HG03025 (cell line): ENCODE results near the gene DDAH2.
A peak's percentile ranks its signal among the peaks of the same experiment; 100 is the strongest.

Experiments used
- ATAC-seq: cut with Tn5 transposase; IDR thresholded peaks from one replicate; pipeline ENCODE4 v1.9.1; 2021; ENCODE audit warnings: mild to moderate bottlenecking, moderate library complexity; ENCODE audit not compliant: unreplicated experiment, low FRiP score

DDAH2 gene

DNA sequence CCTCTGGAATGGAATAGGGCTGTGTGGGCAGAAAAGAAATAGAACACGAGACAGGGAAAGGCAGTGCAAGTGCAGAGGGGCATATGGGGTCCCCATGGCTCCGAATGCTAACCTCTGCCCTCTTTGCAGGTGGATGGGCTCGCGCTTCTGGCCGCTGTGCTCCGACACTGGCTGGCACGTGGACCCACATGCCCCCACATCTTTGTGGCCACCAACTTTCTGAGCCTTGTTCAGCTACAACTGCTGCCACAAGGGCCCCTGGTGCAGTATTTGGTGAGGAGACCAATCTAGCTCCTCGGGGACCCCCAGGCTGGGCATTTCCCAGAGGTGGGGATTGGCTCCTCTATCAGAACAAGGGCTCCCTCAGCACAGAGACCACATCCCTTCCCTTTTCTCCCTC, 32.2 kb upstream of the DDAH2 start:
- no peak for ATAC-seq

- no peak for ATAC-seq
Measured at GRCh38 chr6:31760790-31761189, 31.7 kb upstream of the DDAH2 start.

DNA sequence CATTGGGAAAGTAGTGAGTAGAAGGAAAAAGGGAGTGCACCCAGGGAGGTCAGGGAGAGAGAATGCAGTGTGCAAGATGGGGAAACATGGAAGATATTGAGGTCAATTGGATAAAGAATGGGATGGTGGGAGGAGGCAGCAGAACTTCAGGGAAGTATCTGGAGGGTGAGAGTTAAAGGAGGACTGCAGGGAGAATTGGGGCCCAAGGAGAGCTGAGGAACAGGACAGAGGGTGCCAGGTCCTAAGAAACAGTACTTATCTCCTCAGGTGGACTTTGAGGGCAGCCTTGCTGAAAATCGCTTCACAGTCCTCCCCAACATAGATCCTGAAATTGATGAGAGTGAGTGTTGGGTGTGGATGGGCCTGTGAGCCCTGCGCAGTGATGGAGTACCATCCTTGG, 29.2 kb upstream of the DDAH2 start:
- ATAC-seq, result no peak

DNA sequence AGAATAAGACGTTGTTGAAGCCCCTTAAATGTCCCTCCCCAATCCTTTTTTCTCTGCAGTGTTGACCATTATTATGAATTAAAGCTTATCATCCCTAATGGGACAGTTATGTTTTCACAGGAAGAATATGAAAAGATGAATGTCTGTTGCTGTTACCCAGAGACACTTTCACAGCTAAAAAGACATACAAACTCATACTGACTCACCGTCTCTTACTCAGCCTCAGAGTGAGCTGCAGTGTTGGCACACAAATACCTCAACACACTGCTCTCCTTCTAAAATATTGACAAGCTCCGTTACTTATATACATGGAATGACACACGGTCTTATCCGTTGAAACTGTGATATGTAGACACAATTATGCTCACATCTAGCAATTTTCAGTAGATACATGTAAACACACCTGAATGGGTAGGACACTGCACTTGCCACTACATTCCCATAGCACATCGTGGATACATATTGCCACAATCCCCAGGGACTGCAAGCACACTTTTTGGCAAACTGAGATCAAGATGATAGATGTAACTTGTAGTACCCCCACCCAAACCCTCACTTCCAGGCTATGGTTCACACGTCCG, 23.7 kb upstream of the DDAH2 start:
- ATAC-seq, result no peak

- ATAC-seq, result no peak
Measured at GRCh38 chr6:31750411-31751022, 21.4 kb upstream of the DDAH2 start.

DNA sequence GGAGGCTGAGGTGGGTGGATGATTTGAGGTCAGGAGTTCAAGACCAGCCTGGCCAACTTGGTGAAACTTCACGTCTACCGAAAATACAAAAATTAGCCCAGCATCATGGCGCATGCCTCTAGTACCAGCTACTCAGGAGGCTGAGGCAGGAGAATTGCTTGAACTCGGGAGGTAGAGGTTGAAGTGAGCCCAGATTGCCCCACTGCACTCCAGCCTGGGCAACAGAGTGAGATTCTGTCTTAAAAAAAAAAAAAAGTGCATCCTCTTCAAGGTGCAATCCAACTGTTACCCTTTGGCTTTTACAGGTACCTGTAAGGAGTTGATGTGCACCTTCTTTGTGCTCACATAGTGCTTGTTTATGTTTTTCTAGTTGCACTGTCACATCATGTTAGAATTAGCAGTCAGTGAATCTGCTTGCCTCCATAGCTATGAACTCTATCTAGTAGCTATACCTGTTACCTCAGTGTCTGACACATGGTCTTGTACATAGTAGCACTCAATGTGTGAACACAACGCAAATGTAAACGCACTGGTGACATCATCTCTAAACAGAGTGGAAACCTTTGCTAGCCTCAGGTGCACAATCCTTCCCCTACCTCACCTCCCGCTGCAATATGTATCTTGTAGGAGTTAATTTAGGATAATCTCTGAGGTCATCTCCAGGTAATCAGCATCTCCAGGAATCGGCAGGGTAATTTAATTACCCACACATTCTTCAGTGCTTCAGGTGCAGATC, 20.4 kb upstream of the DDAH2 start:
- ATAC-seq, result no peak

DNA sequence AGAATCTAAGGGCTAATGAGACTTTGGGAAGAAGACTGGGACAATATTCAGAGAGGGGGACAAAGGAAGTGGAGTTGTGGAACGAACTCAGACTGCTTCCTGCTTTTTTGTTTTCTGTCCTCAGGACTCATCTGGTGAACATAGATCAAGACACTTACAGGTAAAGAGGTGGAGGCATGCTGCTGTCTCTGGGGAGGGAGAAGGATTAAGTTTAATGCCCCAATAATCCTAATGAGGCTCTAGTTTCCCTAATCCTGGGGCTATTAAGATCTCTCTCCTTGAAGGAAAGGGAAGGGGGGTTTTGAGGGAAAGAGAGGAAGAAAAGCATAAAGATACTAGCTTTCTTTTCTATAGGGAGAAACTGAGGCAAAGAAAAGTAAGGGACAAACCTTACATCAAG, 15.3 kb upstream of the DDAH2 start:
- no peak for ATAC-seq

DNA sequence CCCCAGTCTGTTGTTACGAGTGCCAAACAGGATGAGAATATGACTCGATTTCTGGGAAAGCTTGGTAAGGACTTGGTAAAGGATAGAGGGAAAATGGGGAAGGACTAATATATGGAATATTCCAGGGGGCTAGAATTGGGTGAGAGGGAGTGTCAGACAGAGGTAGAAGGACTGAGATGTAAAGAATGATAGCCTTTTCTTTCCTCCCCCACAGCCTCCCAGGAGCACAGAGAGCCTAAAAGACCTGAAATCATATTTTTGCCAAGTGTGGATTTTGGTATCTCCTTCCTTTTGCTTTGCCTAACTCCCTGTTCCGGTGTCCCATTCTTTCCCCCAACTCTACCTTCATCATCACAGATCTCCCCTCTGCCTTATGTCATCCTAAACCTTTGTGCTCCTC, 13.8 kb upstream of the DDAH2 start:
- no peak for ATAC-seq

DNA sequence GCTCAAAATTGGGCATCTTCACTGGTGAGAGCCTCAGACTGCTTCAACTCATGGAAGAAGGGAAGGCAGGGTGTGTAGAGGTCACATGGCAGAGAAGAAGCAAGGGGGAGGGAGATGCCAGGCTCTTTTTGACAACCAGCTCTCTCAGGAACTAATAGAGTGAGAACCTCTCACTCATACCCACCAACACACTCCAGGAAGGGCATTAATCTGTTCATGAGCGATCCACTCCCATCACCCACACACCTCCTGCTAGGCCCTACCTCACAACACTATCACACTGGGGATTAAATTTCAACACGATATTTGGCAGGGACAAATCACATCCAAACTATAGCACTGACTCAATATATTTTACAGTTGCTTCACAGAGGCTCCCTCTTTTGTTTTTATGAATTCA, 12.7 kb upstream of the DDAH2 start:
- ATAC-seq, result no peak

- no peak for ATAC-seq
Measured at GRCh38 chr6:31740397-31741223, 11.5 kb upstream of the DDAH2 start.

- ATAC-seq, result peak; percentile 78
Measured at GRCh38 chr6:31739639-31740396, 10.7 kb upstream of the DDAH2 start, which contains the start of gene MSH5. Gene MSH5 (plus strand): TSS chr6:31740005. CDS start chr6:31740467, 462 bp downstream.

- no peak for ATAC-seq
Measured at GRCh38 chr6:31737991-31738979, 9.2 kb upstream of the DDAH2 start.

GRCh38 chr6:31737315-31737990, 8.4 kb upstream of the DDAH2 start:
- no peak for ATAC-seq

DNA sequence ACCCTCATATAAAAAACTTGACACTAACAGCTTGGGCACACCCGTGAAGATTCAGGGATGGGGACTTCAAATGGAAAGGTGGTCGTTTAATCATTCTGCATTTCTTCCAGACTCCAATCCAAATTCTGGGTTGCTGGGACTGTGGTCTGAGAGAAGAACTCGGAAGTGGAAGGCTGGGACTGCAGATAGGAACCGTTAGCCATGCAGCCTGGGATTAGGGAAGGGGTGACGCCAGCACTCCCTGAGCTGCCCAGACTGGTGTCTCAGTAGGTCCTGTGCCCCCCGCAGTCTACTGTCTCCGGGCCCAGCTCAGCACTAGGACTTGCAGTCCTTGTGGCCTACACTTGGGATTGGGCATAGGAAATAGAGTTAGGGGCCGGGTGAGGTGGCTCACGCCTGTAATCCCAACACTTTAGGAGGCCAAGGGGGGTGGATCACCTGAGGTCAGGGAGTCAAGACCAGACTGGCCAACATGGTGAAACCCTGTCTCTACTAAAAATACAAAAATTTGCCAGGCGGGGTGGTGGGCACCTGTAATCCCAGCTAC, 7.7 kb upstream of the DDAH2 start:
- ATAC-seq, result no peak

DNA sequence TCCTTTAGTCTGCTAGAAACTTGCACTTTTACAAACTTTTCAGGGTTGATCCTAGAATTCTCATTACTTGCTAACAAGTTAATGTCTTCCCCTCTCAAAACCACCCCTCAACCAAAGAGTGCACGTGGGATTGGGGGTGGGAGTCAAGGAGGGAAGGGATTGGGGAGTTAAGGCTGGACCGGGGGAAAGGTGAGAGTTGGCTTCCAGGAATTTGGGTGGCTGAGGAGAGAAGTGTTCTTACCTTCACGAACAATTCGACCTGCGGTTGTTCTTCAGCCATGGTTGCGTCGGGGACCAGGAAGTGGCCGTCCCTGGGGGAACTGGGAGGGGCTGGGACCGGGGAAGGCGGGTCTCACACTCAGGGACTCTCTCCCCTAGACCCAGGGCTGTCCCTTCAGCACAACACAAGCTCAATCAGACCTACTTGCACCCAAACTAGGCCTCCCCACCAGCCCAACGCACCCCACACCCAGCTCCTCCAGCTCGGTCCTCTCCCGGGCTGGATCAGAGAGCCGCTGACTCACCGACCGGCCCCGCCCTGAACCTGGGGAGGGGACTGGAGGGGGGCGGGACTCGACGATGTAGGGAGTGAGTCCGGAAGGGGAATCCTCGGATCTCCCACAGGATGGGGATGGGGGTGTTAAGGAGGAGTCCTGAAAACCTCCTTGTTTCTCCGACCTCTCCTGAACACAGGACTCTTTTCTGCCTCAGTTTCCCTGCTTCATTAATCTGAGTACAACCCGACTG, 7.1 kb upstream of the DDAH2 start, which contains the start of gene CLIC1:
Gene CLIC1, minus strand, starts transcription at position 510 of the 747 bp plus-strand sequence. Its CDS starts 230 bp downstream, at position 280.
- no peak for ATAC-seq

DNA sequence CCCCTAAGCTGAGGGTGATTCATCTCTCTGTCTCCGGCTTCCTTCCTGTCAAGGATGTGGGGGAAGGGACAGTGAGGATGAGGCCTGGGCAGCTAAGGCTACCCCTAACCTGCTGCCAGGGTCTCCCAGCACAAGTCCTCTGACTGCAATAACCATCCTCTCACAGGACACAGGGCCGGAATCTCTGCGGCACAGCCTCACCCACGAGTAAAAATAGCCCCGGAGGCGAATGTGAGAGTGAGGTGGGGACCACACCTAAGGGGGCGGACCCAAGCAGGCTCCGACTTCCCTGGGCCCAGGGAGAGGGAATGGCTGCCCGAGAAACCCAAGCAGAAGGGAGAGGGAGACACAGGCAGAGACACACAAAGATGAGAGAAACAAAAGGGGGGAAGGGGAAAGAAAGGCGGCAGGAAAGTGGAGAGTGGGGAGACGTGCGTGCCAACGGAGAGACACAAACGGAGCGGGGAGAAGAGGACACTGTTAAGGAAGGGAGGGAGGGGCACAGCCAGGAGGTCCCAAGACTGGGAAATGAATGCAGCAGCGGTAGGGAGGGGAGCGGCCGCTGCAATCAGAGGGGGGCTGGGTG, 5.8 kb upstream of the DDAH2 start:
- ATAC-seq, result no peak

- no peak for ATAC-seq
Measured at GRCh38 chr6:31734247-31734820, 5.2 kb upstream of the DDAH2 start.
